IPS-18a (cell line): Measurements from ENCODE around the gene OR1E1.
"Not testable (repeated sequence)": the region's sequence is repeated elsewhere in the genome, so short reads cannot be mapped to it uniquely, and the experiment has no call there.

Experiments
- H3K27ac ChIP-seq: one replicate; pipeline ENCODE4 v1.5.1; 2013; ENCODE audit warnings: low read length
- H3K27me3 ChIP-seq: one replicate; pipeline ENCODE4 v1.6.1; 2013; ENCODE audit warnings: mild to moderate bottlenecking, low read length; ENCODE audit not compliant: control insufficient read depth, insufficient read depth
- H3K36me3 ChIP-seq: one replicate; pipeline ENCODE4 v1.6.1; 2013; ENCODE audit warnings: low read depth, low read length; ENCODE audit not compliant: control insufficient read depth
- H3K4me1 ChIP-seq: one replicate; pipeline ENCODE4 v1.6.1; 2013; ENCODE audit warnings: low read depth, low read length; ENCODE audit not compliant: control insufficient read depth
- H3K4me3 ChIP-seq: one replicate; pipeline ENCODE4 v1.5.1; 2013; ENCODE audit warnings: low read length
- H3K9ac ChIP-seq: one replicate; pipeline ENCODE4 v1.6.1; 2013; ENCODE audit warnings: mild to moderate bottlenecking, low read length, moderate library complexity
- H3K9me3 ChIP-seq: one replicate; pipeline ENCODE4 v1.6.1; 2013; ENCODE audit warnings: low read depth, low read length; ENCODE audit not compliant: control insufficient read depth

Gene OR1E1, protein sequence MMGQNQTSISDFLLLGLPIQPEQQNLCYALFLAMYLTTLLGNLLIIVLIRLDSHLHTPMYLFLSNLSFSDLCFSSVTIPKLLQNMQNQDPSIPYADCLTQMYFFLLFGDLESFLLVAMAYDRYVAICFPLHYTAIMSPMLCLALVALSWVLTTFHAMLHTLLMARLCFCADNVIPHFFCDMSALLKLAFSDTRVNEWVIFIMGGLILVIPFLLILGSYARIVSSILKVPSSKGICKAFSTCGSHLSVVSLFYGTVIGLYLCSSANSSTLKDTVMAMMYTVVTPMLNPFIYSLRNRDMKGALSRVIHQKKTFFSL

DNA sequence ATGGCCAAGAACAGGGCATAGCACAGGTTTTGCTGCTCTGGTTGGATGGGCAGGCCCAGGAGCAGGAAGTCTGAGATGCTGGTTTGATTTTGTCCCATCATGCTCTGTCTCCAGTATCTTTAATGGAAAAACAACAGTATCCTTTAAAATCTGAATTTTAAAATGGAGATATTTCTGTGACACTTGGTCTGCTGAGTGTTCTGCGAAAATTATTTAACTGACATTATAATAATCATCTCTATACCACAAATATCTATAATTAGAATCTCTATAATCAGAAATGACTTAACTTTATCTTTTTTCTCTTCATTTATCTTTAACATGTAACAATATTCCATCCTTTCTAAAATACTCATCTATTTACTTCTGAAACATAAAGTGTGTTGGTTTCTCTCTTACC, at the start of gene OR1E1:
Gene OR1E1, minus strand, starts transcription at position 101 of the 400 bp plus-strand sequence. Its CDS starts 0 bp downstream, at position 101.
- no peaks in the 10 kb centered on the region for H3K4me1 ChIP-seq
- H3K27ac ChIP-seq, result no peak within 1 kb of the TSS
- H3K36me3 ChIP-seq, result no peaks in the 10 kb centered on the region
- no peak within 1 kb of the TSS for H3K9ac ChIP-seq
- no peak within 1 kb of the TSS for H3K4me3 ChIP-seq
- no peaks in the 10 kb centered on the region for H3K27me3 ChIP-seq
- peaks cover 3% of the 10 kb centered on the region for H3K9me3 ChIP-seq

DNA sequence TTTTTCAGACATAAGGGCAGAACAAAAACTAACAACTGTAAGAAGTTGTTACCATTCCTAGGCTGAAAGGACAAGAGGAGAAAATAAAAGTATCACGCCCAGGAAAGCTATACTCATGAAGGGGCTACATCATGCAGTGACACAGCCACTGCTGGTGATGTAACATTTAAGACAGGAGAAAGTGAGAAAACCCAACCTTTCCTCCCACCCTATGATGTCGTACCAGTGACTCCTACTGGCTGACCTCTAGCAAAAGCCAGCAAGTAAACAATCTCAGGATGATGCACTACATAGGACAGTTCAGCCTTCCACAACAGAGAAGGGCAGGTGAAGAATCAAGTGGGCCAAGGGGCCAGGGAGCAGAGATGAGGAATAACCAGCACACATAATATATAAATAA, 49.4 kb upstream of the OR1E1 start:
- Histone ChIP-seq H3K9ac (no peak overlapping the region), H3K27me3 (no peaks in the 10 kb centered on the region), H3K27ac (no peak overlapping the region), H3K4me3 (no peak overlapping the region), H3K4me1 (no peaks in the 10 kb centered on the region), H3K9me3 (no peaks in the 10 kb centered on the region), H3K36me3 (no peaks in the 10 kb centered on the region)

DNA sequence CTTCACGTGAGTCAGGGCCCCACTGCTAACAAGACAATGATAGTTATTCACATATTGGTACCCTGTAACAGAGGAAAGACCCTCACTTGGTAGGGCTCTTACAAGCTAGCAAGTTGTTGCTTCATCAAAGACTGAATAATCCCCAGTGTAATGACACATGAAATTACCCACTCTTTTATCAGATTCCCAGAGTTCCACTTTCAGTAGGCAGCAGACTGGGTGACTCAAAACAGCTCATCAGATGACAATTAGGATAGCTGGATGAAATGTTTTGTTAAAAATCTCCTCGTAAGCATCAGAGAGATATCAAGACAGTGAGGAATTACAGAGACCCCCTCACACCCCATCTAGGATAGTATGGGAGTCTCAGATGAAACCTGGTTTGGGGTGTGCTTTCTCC, 42.2 kb upstream of the OR1E1 start:
- no peaks in the 10 kb centered on the region for H3K9me3 ChIP-seq
- no peak overlapping the region for H3K9ac ChIP-seq
- no peaks in the 10 kb centered on the region for H3K36me3 ChIP-seq
- H3K4me1 ChIP-seq, result no peaks in the 10 kb centered on the region
- H3K27ac ChIP-seq, result no peak overlapping the region
- no peaks in the 10 kb centered on the region for H3K27me3 ChIP-seq
- no peak overlapping the region for H3K4me3 ChIP-seq

GRCh38 chr17:3438368-3438767, 40.2 kb upstream of the OR1E1 start:
- H3K27ac ChIP-seq, result no peak overlapping the region
- H3K4me3 ChIP-seq, result no peak overlapping the region
- no peaks in the 10 kb centered on the region for H3K9me3 ChIP-seq
- no peaks in the 10 kb centered on the region for H3K27me3 ChIP-seq
- no peak overlapping the region for H3K9ac ChIP-seq
- H3K36me3 ChIP-seq, result no peaks in the 10 kb centered on the region
- H3K4me1 ChIP-seq, result no peaks in the 10 kb centered on the region

GRCh38 chr17:3433741-3434140, 35.5 kb upstream of the OR1E1 start, which contains the start of gene OR1E2:
Gene OR1E2 (minus strand): TSS chr17:3433841. CDS start chr17:3433841, 0 bp downstream.
- Histone ChIP-seq H3K27me3 (no peaks in the 10 kb centered on the region), H3K27ac (no peak within 1 kb of the TSS), H3K4me1 (no peaks in the 10 kb centered on the region), H3K9me3 (peaks cover 2% of the 10 kb centered on the region), H3K9ac (no peak within 1 kb of the TSS), H3K36me3 (no peaks in the 10 kb centered on the region), H3K4me3 (no peak within 1 kb of the TSS)

DNA sequence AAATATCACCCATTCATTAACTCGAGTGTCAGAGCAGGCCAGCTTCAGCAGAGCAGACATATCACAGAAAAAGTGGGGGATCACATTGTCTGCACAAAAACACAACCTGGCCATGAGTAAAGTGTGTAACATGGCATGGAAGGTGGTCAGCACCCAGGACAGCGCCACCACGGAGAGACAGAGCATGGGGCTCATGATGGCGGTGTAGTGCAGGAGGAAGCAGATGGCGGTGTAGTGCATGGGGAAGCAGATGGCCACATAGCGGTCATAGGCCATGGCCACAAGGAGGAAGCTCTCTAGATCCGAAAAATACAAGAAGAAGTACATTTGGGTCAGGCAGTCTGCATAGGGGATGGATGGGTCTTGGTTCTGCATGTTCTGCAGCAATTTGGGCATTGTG, 35.0 kb upstream of the OR1E1 start:
- H3K27me3 ChIP-seq, H3K4me1 ChIP-seq, H3K36me3 ChIP-seq, H3K9me3 ChIP-seq, H3K27ac ChIP-seq, H3K4me3 ChIP-seq, H3K9ac ChIP-seq: not testable (repeated sequence)

- H3K4me3 ChIP-seq, result no peak overlapping the region
- no peak overlapping the region for H3K9ac ChIP-seq
- no peaks in the 10 kb centered on the region for H3K27me3 ChIP-seq
- H3K36me3 ChIP-seq, result no peaks in the 10 kb centered on the region
- no peaks in the 10 kb centered on the region for H3K4me1 ChIP-seq
- H3K27ac ChIP-seq, result no peak overlapping the region
- H3K9me3 ChIP-seq, result peaks cover 3% of the 10 kb centered on the region
These were observed 20.0 kb upstream of the OR1E1 start for GRCh38 chr17:3418222-3418621.

DNA sequence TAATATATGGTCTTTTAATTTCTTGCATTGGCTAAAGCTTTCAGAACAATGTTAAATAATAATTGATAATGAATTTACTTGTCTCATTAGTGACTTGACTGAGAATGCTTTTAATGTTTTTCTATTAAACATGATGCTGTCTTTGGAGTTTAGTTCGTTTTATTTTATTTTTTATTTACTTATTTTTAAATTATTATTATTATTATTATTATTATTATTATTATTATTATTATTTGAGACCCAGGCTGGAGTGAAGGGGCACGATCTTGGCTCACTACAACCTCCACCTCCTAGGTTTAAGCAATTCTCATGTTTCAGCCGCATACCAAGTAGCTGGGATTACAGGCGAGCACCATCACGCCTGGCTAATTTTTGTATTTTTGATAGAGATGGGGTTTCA, 17.4 kb upstream of the OR1E1 start:
- Histone ChIP-seq H3K27me3 (no peaks in the 10 kb centered on the region), H3K9ac (no peak overlapping the region), H3K4me1 (no peaks in the 10 kb centered on the region), H3K27ac (no peak overlapping the region), H3K9me3 (peaks cover 3% of the 10 kb centered on the region), H3K36me3 (no peaks in the 10 kb centered on the region), H3K4me3 (no peak overlapping the region)

DNA sequence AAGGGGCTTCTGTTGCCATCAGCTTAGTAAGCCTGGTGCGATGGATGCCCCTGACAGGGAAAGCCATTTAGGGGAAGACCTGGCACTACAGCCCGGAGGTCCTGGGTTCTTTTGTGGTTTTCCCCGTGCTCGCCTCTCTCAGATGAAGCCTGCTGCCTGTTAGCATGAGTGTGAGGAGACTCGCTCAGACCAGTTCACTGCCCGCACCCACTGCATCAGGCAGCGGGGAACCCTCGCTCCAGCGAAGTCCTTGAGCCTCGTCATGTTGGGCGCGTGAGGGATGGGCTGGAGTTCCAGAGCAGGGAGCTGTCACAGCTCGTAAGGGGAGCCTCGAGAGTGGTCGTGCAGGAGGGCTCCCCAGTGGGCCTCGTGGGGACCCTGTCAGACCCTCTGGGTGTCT, 14.0 kb upstream of the OR1E1 start:
- not testable (repeated sequence) for H3K36me3 ChIP-seq, H3K4me1 ChIP-seq, H3K27me3 ChIP-seq, H3K4me3 ChIP-seq, H3K27ac ChIP-seq, H3K9ac ChIP-seq
- H3K9me3 ChIP-seq, result peaks cover 12% of the 10 kb centered on the region

DNA sequence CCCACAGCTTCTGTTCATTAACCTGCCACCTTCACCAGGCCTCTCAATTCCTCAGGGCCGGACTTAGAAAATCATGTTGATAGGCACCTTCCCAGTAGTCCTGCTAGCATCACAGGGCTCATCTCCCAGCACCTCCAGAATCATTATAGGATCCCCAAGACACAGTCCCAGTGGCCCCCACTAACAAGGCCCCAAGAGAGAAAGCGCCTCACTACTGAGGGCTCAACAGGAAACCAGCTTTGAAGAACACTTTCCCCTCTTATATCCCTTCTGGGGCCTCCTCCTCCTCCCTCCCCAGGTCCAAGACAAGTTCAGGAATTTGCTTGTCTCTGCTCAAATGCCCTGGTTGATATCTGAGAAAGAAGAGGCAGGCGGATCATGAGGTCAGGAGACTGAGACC, 12.9 kb upstream of the OR1E1 start, which contains the start of gene OR3A3:
Gene OR3A3, plus strand, starts transcription at position 301 of the 400 bp plus-strand sequence.
- Histone ChIP-seq H3K27ac (no peak within 1 kb of the TSS), H3K9me3 (peaks cover 17% of the 10 kb centered on the region), H3K4me3 (no peak within 1 kb of the TSS), H3K36me3 (no peaks in the 10 kb centered on the region), H3K4me1 (no peaks in the 10 kb centered on the region), H3K27me3 (no peaks in the 10 kb centered on the region), H3K9ac (no peak within 1 kb of the TSS)

- not testable (repeated sequence) for H3K27me3 ChIP-seq, H3K4me3 ChIP-seq, H3K4me1 ChIP-seq, H3K9ac ChIP-seq, H3K27ac ChIP-seq, H3K36me3 ChIP-seq
- H3K9me3 ChIP-seq, result peaks cover 21% of the 10 kb centered on the region
These were observed 5.6 kb upstream of the OR1E1 start for GRCh38 chr17:3403856-3404255.

DNA sequence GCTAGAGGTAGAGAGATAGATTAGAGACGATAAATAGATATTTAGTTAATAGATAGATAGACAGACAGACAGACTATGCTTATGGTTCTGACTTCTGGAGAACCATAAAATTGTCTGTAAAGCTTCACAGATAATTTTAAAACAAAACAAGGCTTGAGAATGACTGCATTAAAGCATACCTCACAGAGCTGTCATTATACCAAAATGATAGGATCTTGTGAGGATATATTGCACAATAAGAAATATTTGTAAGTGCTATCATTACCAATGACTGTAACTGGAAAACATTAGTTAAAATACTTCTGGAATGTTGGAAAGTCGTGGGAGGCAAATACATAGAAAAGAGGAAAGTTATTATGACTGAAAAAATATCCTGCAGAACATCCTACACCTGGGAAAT, 3.6 kb upstream of the OR1E1 start:
- Histone ChIP-seq H3K4me1 (no peaks in the 10 kb centered on the region), H3K36me3 (no peaks in the 10 kb centered on the region), H3K4me3 (no peak overlapping the region), H3K27ac (no peak overlapping the region), H3K27me3 (no peaks in the 10 kb centered on the region), H3K9me3 (peaks cover 5% of the 10 kb centered on the region), H3K9ac (no peak overlapping the region)
